Large intestine (tissue), 3 donors: ENCODE results near the gene WWC1. TPM values are rescaled to one million over a fixed set of nuclear protein-coding genes. Genes with fewer than 3 reads are reported as not detected.
A peak's percentile ranks its signal among the peaks of the same experiment; 100 is the strongest.

Source experiments
- DNase-seq, 2 donors: peaks; one replicate each; pipeline versions ENCODE4 v3.0.0 to v3.0.0-alpha.2; 2013
- H3K27ac ChIP-seq: one replicate; pipeline ENCODE4 v1.5.1; 2013; ENCODE audit warnings: low read length
- H3K27me3 ChIP-seq: 2 replicates; pipeline ENCODE4 v1.6.1; 2013; ENCODE audit warnings: low read length; ENCODE audit not compliant: control insufficient read depth, insufficient read depth
- H3K36me3 ChIP-seq: 2 replicates; pipeline ENCODE4 v1.6.1; 2013; ENCODE audit warnings: low read length; ENCODE audit not compliant: control insufficient read depth, insufficient read depth
- H3K4me1 ChIP-seq: one replicate; pipeline ENCODE4 v1.6.1; 2013; ENCODE audit warnings: low read length; ENCODE audit not compliant: control insufficient read depth, insufficient read depth
- H3K4me3 ChIP-seq: one replicate; pipeline ENCODE4 v1.5.1; 2013; ENCODE audit warnings: low read length
- H3K9me3 ChIP-seq: one replicate; pipeline ENCODE4 v1.6.1; 2013; ENCODE audit warnings: mild to moderate bottlenecking, low read depth, low read length, moderate library complexity; ENCODE audit not compliant: control insufficient read depth
- WGBS: methylation state at CpG from one replicate; pipeline ENCODE4 v1.1.5; 2013; ENCODE audit warnings: low lambda C conversion rate; ENCODE audit not compliant: insufficient coverage; 5-methylcytosine and 5-hydroxymethylcytosine counted together
- polyA plus RNA-seq: library from polyadenylated mRNA; unstranded; fragments of 120-200 nt; gene quantifications from one replicate; pipeline ENCODE4 v1.2.1, GENCODE V29; 2013

Gene WWC1
- polyA plus RNA-seq, 1 donor, result 28.6 TPM

- Histone ChIP-seq H3K9me3 (no peaks in the 10 kb centered on the region), H3K4me1 (no peaks in the 10 kb centered on the region), H3K4me3 (no peak overlapping the region), H3K36me3 (peaks cover 50% of the 10 kb centered on the region), H3K27me3 (no peaks in the 10 kb centered on the region), H3K27ac (no peak overlapping the region)
- no CpG with 5 or more reads among the region's 4 CpGs for WGBS
- DNase-seq, result peak in 1 of 2 donors; percentile 20
These were observed 131.0 kb downstream of the WWC1 start for GRCh38 chr5:168422431-168422830.

GRCh38 chr5:168423478-168423877 is 132.0 kb downstream of the WWC1 start:
- no peak for DNase-seq
- Histone ChIP-seq H3K36me3 (peaks cover 50% of the 10 kb centered on the region), H3K4me1 (no peaks in the 10 kb centered on the region), H3K27me3 (no peaks in the 10 kb centered on the region), H3K9me3 (no peaks in the 10 kb centered on the region), H3K4me3 (no peak overlapping the region), H3K27ac (no peak overlapping the region)
- WGBS, result 100% methylated on average over 2 of the region's 9 CpGs

- Histone ChIP-seq H3K27me3 (no peaks in the 10 kb centered on the region), H3K4me1 (no peaks in the 10 kb centered on the region), H3K27ac (no peak overlapping the region), H3K9me3 (no peaks in the 10 kb centered on the region), H3K4me3 (no peak overlapping the region), H3K36me3 (peaks cover 49% of the 10 kb centered on the region)
- no CpG with 5 or more reads among the region's 4 CpGs for WGBS
- no peak for DNase-seq
These were observed 132.5 kb downstream of the WWC1 start for GRCh38 chr5:168423971-168424370.

GRCh38 chr5:168424594-168425323 is 133.3 kb downstream of the WWC1 start:
- DNase-seq, result no peak
- WGBS, result 83% methylated on average over 1 of the region's 3 CpGs

GRCh38 chr5:168426007-168426863 is 134.8 kb downstream of the WWC1 start:
- WGBS, result no CpG with 5 or more reads among the region's 17 CpGs
- peaks cover 43% of the 10 kb centered on the region for H3K36me3 ChIP-seq
- H3K27ac ChIP-seq, result no peak overlapping the region

More at GRCh38 chr5:168424594-168425323, 133.3 kb downstream of the WWC1 start:
- Histone ChIP-seq H3K36me3 (peaks cover 44% of the 10 kb centered on the region), H3K4me1 (peaks cover 4% of the 10 kb centered on the region), H3K27me3 (no peaks in the 10 kb centered on the region), H3K4me3 (no peak overlapping the region), H3K9me3 (no peaks in the 10 kb centered on the region), H3K27ac (no peak overlapping the region)

GRCh38 chr5:168426864-168427172 is 135.4 kb downstream of the WWC1 start:
- Histone ChIP-seq H3K4me3 (no peak overlapping the region), H3K4me1 (peaks cover 19% of the 10 kb centered on the region), H3K27ac (no peak overlapping the region), H3K36me3 (peaks cover 48% of the 10 kb centered on the region), H3K9me3 (no peaks in the 10 kb centered on the region), H3K27me3 (no peaks in the 10 kb centered on the region)
- no CpG with 5 or more reads among the region's 5 CpGs for WGBS
- DNase-seq, result no peak

More at GRCh38 chr5:168426007-168426863, 134.8 kb downstream of the WWC1 start:
- Histone ChIP-seq H3K9me3 (no peaks in the 10 kb centered on the region), H3K27me3 (no peaks in the 10 kb centered on the region), H3K4me3 (no peak overlapping the region), H3K4me1 (peaks cover 17% of the 10 kb centered on the region)
- no peak for DNase-seq

- H3K27me3 ChIP-seq, result no peaks in the 10 kb centered on the region
- H3K27ac ChIP-seq, result no peak overlapping the region
- peaks cover 52% of the 10 kb centered on the region for H3K36me3 ChIP-seq
- H3K4me1 ChIP-seq, result peaks cover 19% of the 10 kb centered on the region
- no peak overlapping the region for H3K4me3 ChIP-seq
- no peak for DNase-seq
- 80% methylated on average over 1 of the region's 4 CpGs for WGBS
- no peaks in the 10 kb centered on the region for H3K9me3 ChIP-seq
These were observed 135.8 kb downstream of the WWC1 start for GRCh38 chr5:168427224-168427623.

- no CpG with 5 or more reads among the region's 10 CpGs for WGBS
- Histone ChIP-seq H3K36me3 (peaks cover 56% of the 10 kb centered on the region), H3K9me3 (no peaks in the 10 kb centered on the region), H3K4me1 (peaks cover 26% of the 10 kb centered on the region), H3K4me3 (no peak overlapping the region), H3K27me3 (no peaks in the 10 kb centered on the region), H3K27ac (no peak overlapping the region)
- DNase-seq, result no peak
These were observed 137.1 kb downstream of the WWC1 start for GRCh38 chr5:168428552-168428951.

- WGBS, result no CpG with 5 or more reads among the region's 4 CpGs
- H3K9me3 ChIP-seq, result no peaks in the 10 kb centered on the region
- H3K36me3 ChIP-seq, result peaks cover 62% of the 10 kb centered on the region
- H3K4me3 ChIP-seq, result no peak overlapping the region
- peak overlapping the region; percentile 98 for H3K27ac ChIP-seq
- H3K4me1 ChIP-seq, result peaks cover 26% of the 10 kb centered on the region
- no peaks in the 10 kb centered on the region for H3K27me3 ChIP-seq
- DNase-seq, result peak; percentile 91 to 96
These were observed 138.9 kb downstream of the WWC1 start for GRCh38 chr5:168430296-168430695.

- H3K9me3 ChIP-seq, result no peaks in the 10 kb centered on the region
- peaks cover 60% of the 10 kb centered on the region for H3K36me3 ChIP-seq
These were observed 141.5 kb downstream of the WWC1 start for GRCh38 chr5:168432903-168433302.

More at GRCh38 chr5:168432903-168433302, 141.5 kb downstream of the WWC1 start:
- no CpG with 5 or more reads among the region's 4 CpGs for WGBS
- Histone ChIP-seq H3K27ac (no peak overlapping the region), H3K4me3 (no peak overlapping the region), H3K27me3 (no peaks in the 10 kb centered on the region), H3K4me1 (peaks cover 26% of the 10 kb centered on the region)
- DNase-seq, result peak in 1 of 2 donors; percentile 31
